IPS DF 6.9 (cell line): Measurements from ENCODE around the gene CWC22.
A peak's percentile ranks its signal among the peaks of the same experiment; 100 is the strongest.
"Not testable (repeated sequence)": the region's sequence is repeated elsewhere in the genome, so short reads cannot be mapped to it uniquely, and the experiment has no call there.

Experiments used
- DNase-seq: peaks from one replicate; pipeline ENCODE4 v3.0.0-alpha.2; 2013; ENCODE audit warnings: low read depth, low spot score
- H3K27ac ChIP-seq: one replicate; pipeline ENCODE4 v1.5.1; 2013; ENCODE audit warnings: low read length, control low read depth
- H3K27me3 ChIP-seq: 2 replicates; pipeline ENCODE4 v1.6.1; 2013; ENCODE audit warnings: mild to moderate bottlenecking, low read length; ENCODE audit not compliant: control insufficient read depth, insufficient read depth
- H3K36me3 ChIP-seq: 2 replicates; pipeline ENCODE4 v1.6.1; 2013; ENCODE audit warnings: low read length; ENCODE audit not compliant: control insufficient read depth, insufficient read depth
- H3K4me1 ChIP-seq: 2 replicates; pipeline ENCODE4 v1.6.1; 2013; ENCODE audit warnings: low read length; ENCODE audit not compliant: control insufficient read depth, insufficient read depth
- H3K4me3 ChIP-seq: 2 replicates; pipeline ENCODE4 v1.5.1; 2013; ENCODE audit warnings: mild to moderate bottlenecking, low read length
- H3K9me3 ChIP-seq: 2 replicates; pipeline ENCODE4 v1.6.1; 2013; ENCODE audit warnings: low read length, inconsistent platforms; ENCODE audit not compliant: control insufficient read depth, insufficient read depth
- WGBS: extraction: QIAGEN DNeasy Blood & Tissue Kit; methylation state at CpG from one replicate; pipeline ENCODE4 v1.1.7; 2013; ENCODE audit warnings: mixed read lengths, missing lambda C conversion rate; ENCODE audit not compliant: insufficient read length, insufficient coverage; 5-methylcytosine and 5-hydroxymethylcytosine counted together

The CWC22 gene

GRCh38 chr2:180006781-180007579, at the start of gene CWC22:
CWC22 (minus strand) TSS chr2:180007297; CDS start chr2:179993341, 13,956 bp downstream.
- H3K36me3 ChIP-seq, result no peaks in the 10 kb centered on the region
- no peak within 1 kb of the TSS for H3K27ac ChIP-seq
- no peaks in the 10 kb centered on the region for H3K9me3 ChIP-seq
- H3K4me1 ChIP-seq, result peaks cover 2% of the 10 kb centered on the region
- no peaks in the 10 kb centered on the region; the same call in 1 of the 2 replicates for H3K27me3 ChIP-seq
- DNase-seq, result peak; percentile 83
- H3K4me3 ChIP-seq, result peak within 1 kb of the TSS; percentile 79; the same call in 1 of the 2 replicates
- no CpG with 5 or more reads among the region's 46 CpGs for WGBS

DNA sequence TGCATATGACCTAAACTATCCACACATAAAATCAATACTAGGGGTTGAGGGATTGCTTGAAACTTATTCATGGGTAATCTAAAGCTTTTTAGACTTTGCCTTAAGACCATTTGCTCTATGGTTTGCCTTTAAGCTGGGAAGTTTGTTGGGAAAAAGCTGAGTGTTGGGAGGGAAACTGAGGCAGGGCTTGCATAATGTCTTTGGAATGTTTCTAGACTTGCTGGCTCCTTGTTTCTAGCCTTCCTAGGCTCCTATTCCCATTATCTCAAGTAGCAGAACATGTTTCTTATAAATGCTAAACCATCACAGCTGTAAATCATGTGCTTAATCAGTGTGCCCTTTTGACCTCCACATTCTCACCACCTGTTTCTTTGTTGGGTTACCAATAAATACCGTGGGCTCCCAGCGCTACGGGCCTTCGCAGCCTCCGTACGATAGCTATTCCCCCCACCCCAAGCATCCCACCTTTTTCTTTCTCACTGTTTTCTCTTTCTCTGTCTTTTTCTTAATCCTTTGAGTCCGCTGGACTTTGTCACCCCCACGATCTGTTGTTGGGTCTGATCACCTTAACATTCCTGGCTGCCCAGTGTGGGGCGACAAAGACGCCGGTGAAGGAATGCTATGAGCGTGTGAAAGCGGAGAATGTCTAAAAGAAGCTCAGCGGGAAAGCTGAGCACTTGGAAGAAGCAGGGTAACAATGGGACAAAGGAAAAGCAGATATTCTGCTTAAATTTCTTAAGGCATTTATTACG, 49.4 kb upstream of the CWC22 start:
- DNase-seq, result peak; percentile 61
- Histone ChIP-seq H3K9me3 (no peaks in the 10 kb centered on the region), H3K4me1 (peaks cover 5% of the 10 kb centered on the region; the same call in 1 of the 2 replicates), H3K36me3 (no peaks in the 10 kb centered on the region), H3K27ac (no peak overlapping the region), H3K4me3 (no peak overlapping the region), H3K27me3 (no peaks in the 10 kb centered on the region)
- no CpG with 5 or more reads among the region's 15 CpGs for WGBS

DNA sequence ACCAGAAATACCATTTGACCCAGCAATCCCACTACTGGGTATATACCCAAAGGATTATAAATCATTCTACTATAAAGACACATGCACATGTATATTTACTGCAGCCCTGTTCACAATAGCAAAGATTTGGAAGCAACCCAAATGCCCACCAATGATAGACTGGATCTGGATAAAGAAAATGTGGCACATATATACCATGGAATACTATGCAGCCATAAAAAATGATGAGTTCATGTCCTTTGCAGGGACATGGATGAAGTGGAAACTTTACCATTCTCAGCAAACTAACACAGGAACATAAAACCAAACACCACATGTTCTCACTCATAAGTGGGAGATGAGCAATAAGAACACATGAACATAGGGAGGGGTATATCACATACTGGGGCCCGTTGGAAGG, 47.5 kb upstream of the CWC22 start:
- DNase-seq, H3K27ac ChIP-seq, H3K4me1 ChIP-seq, H3K27me3 ChIP-seq, H3K4me3 ChIP-seq, H3K9me3 ChIP-seq, H3K36me3 ChIP-seq: not testable (repeated sequence)
- WGBS, result no CpG with 5 or more reads among the region's 1 CpG

DNA sequence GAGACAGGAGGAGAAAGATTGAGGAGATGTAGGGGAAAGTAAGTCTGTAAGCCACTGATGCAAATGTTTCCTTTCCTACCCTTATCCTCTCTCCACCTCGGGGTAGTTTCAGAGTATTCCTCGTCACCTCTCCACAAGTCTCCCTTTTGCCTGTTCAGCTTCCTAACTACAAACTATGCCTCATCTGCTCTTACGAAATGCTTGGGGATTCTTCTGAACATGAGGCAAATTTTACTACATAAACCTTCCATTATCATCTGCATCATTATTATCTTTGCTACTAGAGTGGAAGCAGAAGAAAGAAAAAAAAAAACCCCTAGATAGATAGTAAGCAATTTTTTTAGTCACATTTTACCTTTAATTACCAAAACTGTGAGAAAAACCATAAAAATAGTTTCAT, 43.1 kb upstream of the CWC22 start:
- no peaks in the 10 kb centered on the region for H3K9me3 ChIP-seq
- no peak overlapping the region for H3K27ac ChIP-seq
- no peaks in the 10 kb centered on the region for H3K4me1 ChIP-seq
- H3K27me3 ChIP-seq, result no peaks in the 10 kb centered on the region
- no peaks in the 10 kb centered on the region for H3K36me3 ChIP-seq
- no peak for DNase-seq
- no peak overlapping the region for H3K4me3 ChIP-seq
- WGBS, result no CpG with 5 or more reads among the region's 3 CpGs

- Histone ChIP-seq H3K9me3 (no peaks in the 10 kb centered on the region), H3K36me3 (no peaks in the 10 kb centered on the region), H3K4me3 (no peak overlapping the region), H3K4me1 (no peaks in the 10 kb centered on the region), H3K27me3 (no peaks in the 10 kb centered on the region), H3K27ac (no peak overlapping the region)
- DNase-seq, result no peak
- WGBS, result no CpG with 5 or more reads among the region's 1 CpG
These were observed 41.2 kb upstream of the CWC22 start for GRCh38 chr2:180048251-180048650.

GRCh38 chr2:180046776-180047175, 39.7 kb upstream of the CWC22 start:
- no peak overlapping the region for H3K4me3 ChIP-seq
- no peak for DNase-seq
- H3K27ac ChIP-seq, result no peak overlapping the region
- no peaks in the 10 kb centered on the region for H3K4me1 ChIP-seq
- no peaks in the 10 kb centered on the region for H3K36me3 ChIP-seq
- H3K27me3 ChIP-seq, result no peaks in the 10 kb centered on the region
- H3K9me3 ChIP-seq, result no peaks in the 10 kb centered on the region

- Histone ChIP-seq H3K27ac (no peak overlapping the region), H3K4me1 (no peaks in the 10 kb centered on the region), H3K9me3 (no peaks in the 10 kb centered on the region), H3K36me3 (no peaks in the 10 kb centered on the region), H3K27me3 (no peaks in the 10 kb centered on the region), H3K4me3 (no peak overlapping the region)
- DNase-seq, result no peak
- WGBS, result no CpG with 5 or more reads among the region's 1 CpG
These were observed 39.1 kb upstream of the CWC22 start for GRCh38 chr2:180046202-180046601.

DNA sequence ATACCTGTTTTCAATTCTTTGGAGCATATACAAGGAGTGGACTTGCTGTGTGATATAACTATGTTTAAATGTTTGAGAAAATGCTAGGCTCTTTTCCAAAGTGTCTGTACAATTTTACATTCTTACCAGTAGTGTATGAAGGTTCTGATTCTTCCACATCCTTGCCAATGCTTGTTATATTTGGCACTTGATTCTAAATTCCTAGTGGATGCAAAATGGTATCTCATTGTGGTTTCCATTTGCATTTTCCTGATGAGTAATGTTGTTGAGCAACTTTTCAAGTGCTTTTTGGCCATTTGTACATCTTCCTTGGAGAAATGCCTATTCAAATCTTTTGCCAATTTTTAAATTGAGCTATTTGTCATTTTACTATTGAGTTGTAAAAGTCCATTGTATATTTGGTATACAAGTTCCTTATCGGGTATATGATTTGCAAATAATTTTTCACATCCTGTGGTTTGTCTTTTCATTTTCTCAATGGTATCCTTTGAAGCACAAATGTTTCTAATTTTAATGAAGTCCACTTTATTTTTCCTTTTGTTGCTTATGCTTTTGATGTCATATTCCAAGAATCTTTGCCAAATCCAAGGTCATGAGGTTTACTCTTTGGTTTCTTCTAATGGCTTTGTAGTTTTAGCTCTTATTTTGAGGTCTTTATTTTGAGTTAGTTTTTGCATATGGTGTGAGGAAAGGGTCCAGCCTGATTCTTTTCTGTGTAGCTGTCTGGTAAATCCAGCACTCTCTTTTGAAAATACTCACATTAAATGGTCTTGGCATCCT, 33.2 kb upstream of the CWC22 start:
- Histone ChIP-seq H3K9me3 (no peaks in the 10 kb centered on the region), H3K27me3 (no peaks in the 10 kb centered on the region), H3K27ac (no peak overlapping the region), H3K4me3 (no peak overlapping the region), H3K4me1 (no peaks in the 10 kb centered on the region), H3K36me3 (no peaks in the 10 kb centered on the region)
- WGBS, result no CpG with 5 or more reads among the region's 1 CpG
- DNase-seq, result no peak

GRCh38 chr2:180038997-180039396, 31.9 kb upstream of the CWC22 start:
- Histone ChIP-seq H3K27me3 (no peaks in the 10 kb centered on the region), H3K27ac (no peak overlapping the region), H3K4me3 (no peak overlapping the region), H3K9me3 (no peaks in the 10 kb centered on the region), H3K36me3 (no peaks in the 10 kb centered on the region), H3K4me1 (no peaks in the 10 kb centered on the region; the same call in 1 of the 2 replicates)
- WGBS, result no CpG with 5 or more reads among the region's 2 CpGs
- no peak for DNase-seq
